Hepatocyte (in vitro differentiated cells): ENCODE results near the gene TMOD2. TPM values are rescaled to one million over a fixed set of nuclear protein-coding genes. Genes with fewer than 3 reads are reported as not detected.
"Not testable (repeated sequence)": the region's sequence is repeated elsewhere in the genome, so short reads cannot be mapped to it uniquely, and the experiment has no call there.

Experiments
- DNase-seq: peaks from one replicate; pipeline ENCODE4 v3.0.0-alpha.2; 2016; ENCODE audit warnings: low spot score
- H2AFZ ChIP-seq: fragments of 200-600 bp; sonication (generic); 2 replicates; pipeline ENCODE4 v1.6.0; 2016; ENCODE audit warnings: antibody characterized with exemption, mild to moderate bottlenecking
- H3K27ac ChIP-seq: fragments of 200-600 bp; sonication (generic); 2 replicates; pipeline ENCODE4 v1.5.1; 2016; ENCODE audit warnings: mild to moderate bottlenecking
- H3K27me3 ChIP-seq: fragments of 200-600 bp; sonication (generic); 2 replicates; pipeline ENCODE4 v1.6.1; 2016
- H3K36me3 ChIP-seq: fragments of 200-600 bp; sonication (generic); replicated peaks from 2 replicates; pipeline ENCODE4 v1.5.1; 2016; ENCODE audit warnings: low read depth; ENCODE audit not compliant: insufficient read depth
- H3K4me1 ChIP-seq: fragments of 200-600 bp; sonication (generic); 2 replicates; pipeline ENCODE4 v1.5.1; 2016; ENCODE audit warnings: mild to moderate bottlenecking, moderate library complexity; ENCODE audit not compliant: insufficient read depth
- H3K4me2 ChIP-seq: fragments of 200-600 bp; sonication (generic); 2 replicates; pipeline ENCODE4 v1.6.0; 2016
- H3K4me3 ChIP-seq: fragments of 200-600 bp; sonication (generic); 2 replicates; pipeline ENCODE4 v1.5.1; 2016; ENCODE audit warnings: mild to moderate bottlenecking
- H3K79me2 ChIP-seq: fragments of 200-600 bp; sonication (generic); 2 replicates; pipeline ENCODE4 v1.6.0; 2017; ENCODE audit warnings: mild to moderate bottlenecking
- H3K9me2 ChIP-seq: fragments of 200-600 bp; sonication (generic); replicated peaks from 2 replicates; pipeline ENCODE4 v1.6.0; 2017; ENCODE audit warnings: mild to moderate bottlenecking; ENCODE audit not compliant: insufficient read depth
- H3K9me3 ChIP-seq: fragments of 200-600 bp; sonication (generic); 2 replicates; pipeline ENCODE4 v1.5.1; 2016; ENCODE audit warnings: low read depth, mild to moderate bottlenecking
- H4K20me1 ChIP-seq: fragments of 200-600 bp; sonication (generic); 2 replicates; pipeline ENCODE4 v1.6.0; 2016; ENCODE audit warnings: mild to moderate bottlenecking; ENCODE audit not compliant: insufficient read depth, poor library complexity, severe bottlenecking
- CTCF ChIP-seq: fragments of 200-600 bp; sonication (generic); IDR thresholded peaks from 2 replicates; pipeline ENCODE4 v1.5.1; 2016; ENCODE audit warnings: antibody characterized with exemption, mild to moderate bottlenecking; ENCODE audit not compliant: poor library complexity
- EZH2 ChIP-seq: fragments of 200-600 bp; sonication (generic); IDR thresholded peaks from 2 replicates; pipeline ENCODE4 v1.6.1; 2016; ENCODE audit warnings: antibody characterized with exemption, mild to moderate bottlenecking, borderline replicate concordance
- EZH2phosphoT487 ChIP-seq: fragments of 200-600 bp; sonication (generic); IDR thresholded peaks from one replicate; pipeline ENCODE4 v1.6.1; 2018; ENCODE audit warnings: antibody characterized with exemption, mild to moderate bottlenecking, low read depth, moderate library complexity; ENCODE audit not compliant: unreplicated experiment, severe bottlenecking
- WGBS: methylation state at CpG from one replicate; pipeline ENCODE4 v1.1.6; 2016; ENCODE audit warnings: low lambda C conversion rate; ENCODE audit errors: missing lambda C conversion rate; 5-methylcytosine and 5-hydroxymethylcytosine counted together
- polyA plus RNA-seq: library from polyadenylated mRNA; unstranded; fragments of >200 nt; fragmentation: Nextera tagmentation; extraction: Ambion mirVana; gene quantifications from 2 replicates; pipeline ENCODE4 v1.2.1, GENCODE V29; 2016
- total RNA-seq: library from RNA; depleted of rRNA; stranded (reverse); fragments of >200 nt; gene quantifications from 2 replicates; pipeline ENCODE4 v1.2.3, GENCODE V29; 2014

TMOD2 gene
- total and polyA plus RNA-seq, 2 experiments from 2014 or later: 1.7 to 2.9 TPM

DNA sequence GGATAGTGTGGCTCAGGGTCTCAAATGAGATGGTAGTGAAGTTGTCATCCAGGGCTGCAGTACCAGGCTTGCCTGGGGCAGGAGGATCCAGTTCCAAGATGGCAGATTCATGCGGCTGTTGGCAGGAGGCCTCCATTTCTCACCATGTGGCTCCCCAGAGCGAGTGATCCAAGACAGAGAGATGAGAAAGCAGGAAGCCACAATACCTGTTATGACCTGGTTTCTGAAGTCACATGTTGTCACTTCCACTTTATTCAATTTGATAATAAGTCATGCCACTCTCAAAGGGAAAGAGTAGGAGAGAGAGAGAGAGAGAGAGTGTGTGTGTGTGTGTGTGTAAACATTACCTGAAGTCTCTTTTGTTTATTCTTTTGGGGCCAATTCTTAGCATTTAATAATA, 30.1 kb downstream of the TMOD2 start:
- no peak for DNase-seq
- Histone ChIP-seq H3K4me3 (no peak overlapping the region), H3K9me3 (no peaks in the 10 kb centered on the region), H4K20me1 (no peaks in the 10 kb centered on the region), H3K27ac (no peak overlapping the region), H3K79me2 (no peaks in the 10 kb centered on the region), H3K27me3 (no peaks in the 10 kb centered on the region), H3K36me3 (no peaks in the 10 kb centered on the region), H2AFZ (no peak overlapping the region), H3K9me2 (no peaks in the 10 kb centered on the region), H3K4me2 (no peak overlapping the region), H3K4me1 (no peaks in the 10 kb centered on the region)
- 89% methylated on average over 2 of the region's 2 CpGs for WGBS
- TF ChIP-seq EZH2: no peak
- TF ChIP-seq CTCF: no peak
- TF ChIP-seq EZH2phosphoT487: no peak

DNA sequence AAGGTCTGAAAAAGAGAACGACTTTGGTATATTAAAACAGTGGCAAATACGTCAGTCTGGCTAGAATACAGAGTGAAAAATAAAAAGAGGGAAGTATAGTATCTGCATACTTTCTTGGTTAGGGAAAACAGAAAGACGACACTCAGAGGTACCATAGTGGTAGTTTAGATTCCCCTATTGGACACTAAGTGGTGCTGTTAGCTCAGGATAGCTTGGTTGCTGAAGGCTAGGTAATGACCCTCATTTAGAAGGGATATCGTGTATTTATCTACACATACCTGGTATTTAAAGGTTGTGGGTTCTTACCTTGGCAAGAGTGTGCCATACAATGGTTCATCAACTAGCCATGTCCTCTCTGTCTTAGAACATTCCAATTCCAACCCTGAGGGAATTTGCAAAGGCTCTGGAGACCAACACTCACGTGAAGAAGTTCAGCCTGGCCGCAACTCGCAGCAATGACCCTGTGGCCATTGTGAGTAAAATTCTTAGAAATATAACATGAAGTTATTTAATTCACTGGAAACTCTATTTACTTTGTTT, 31.0 kb downstream of the TMOD2 start:
- no peaks in the 10 kb centered on the region for H3K9me3 ChIP-seq
- H3K79me2 ChIP-seq: no peaks in the 10 kb centered on the region
- H3K36me3 ChIP-seq: no peaks in the 10 kb centered on the region
- WGBS: 81% methylated on average over 7 of the region's 7 CpGs
- H2AFZ ChIP-seq: no peak overlapping the region
- H3K27me3 ChIP-seq: no peaks in the 10 kb centered on the region
- peak; percentile 15 for DNase-seq
- TF ChIP-seq EZH2phosphoT487 (no peak), CTCF (peak; percentile 21)
- H3K4me2 ChIP-seq: no peak overlapping the region
- no peaks in the 10 kb centered on the region for H4K20me1 ChIP-seq
- no peak overlapping the region for H3K4me3 ChIP-seq
- no peak overlapping the region for H3K27ac ChIP-seq
- H3K9me2 ChIP-seq: no peaks in the 10 kb centered on the region
- H3K4me1 ChIP-seq: no peaks in the 10 kb centered on the region

DNA sequence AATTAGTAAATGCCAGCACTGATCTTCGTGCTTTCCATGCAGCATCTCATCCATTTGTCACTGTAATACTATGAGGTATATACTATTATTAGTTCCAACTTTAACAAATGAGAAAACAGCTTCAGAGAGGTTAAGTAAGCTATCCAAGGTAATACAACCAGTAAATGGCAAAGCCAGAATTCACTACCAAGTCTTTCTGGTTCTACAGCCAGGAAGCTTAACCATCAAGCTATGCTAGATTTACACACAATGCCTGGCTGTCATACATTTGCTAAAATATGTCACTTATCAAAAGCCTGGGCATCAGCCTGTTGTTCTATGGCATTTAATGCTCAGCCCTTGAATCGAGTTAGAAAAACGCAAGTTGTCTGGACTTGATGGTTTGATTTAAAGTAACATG, 32.6 kb downstream of the TMOD2 start:
- no peak overlapping the region for H3K4me3 ChIP-seq
- no peak for TF ChIP-seq EZH2phosphoT487
- TF ChIP-seq CTCF: no peak
- no peak for TF ChIP-seq EZH2
- H3K4me2 ChIP-seq: no peak overlapping the region
- H4K20me1 ChIP-seq: no peaks in the 10 kb centered on the region
- 86% methylated on average over 3 of the region's 3 CpGs for WGBS
- no peaks in the 10 kb centered on the region for H3K9me2 ChIP-seq
- no peaks in the 10 kb centered on the region for H3K9me3 ChIP-seq
- H3K27me3 ChIP-seq: no peaks in the 10 kb centered on the region
- no peak for DNase-seq
- no peak overlapping the region for H3K27ac ChIP-seq
- H3K4me1 ChIP-seq: no peaks in the 10 kb centered on the region
- H2AFZ ChIP-seq: no peak overlapping the region
- no peaks in the 10 kb centered on the region for H3K36me3 ChIP-seq
- no peaks in the 10 kb centered on the region for H3K79me2 ChIP-seq

DNA sequence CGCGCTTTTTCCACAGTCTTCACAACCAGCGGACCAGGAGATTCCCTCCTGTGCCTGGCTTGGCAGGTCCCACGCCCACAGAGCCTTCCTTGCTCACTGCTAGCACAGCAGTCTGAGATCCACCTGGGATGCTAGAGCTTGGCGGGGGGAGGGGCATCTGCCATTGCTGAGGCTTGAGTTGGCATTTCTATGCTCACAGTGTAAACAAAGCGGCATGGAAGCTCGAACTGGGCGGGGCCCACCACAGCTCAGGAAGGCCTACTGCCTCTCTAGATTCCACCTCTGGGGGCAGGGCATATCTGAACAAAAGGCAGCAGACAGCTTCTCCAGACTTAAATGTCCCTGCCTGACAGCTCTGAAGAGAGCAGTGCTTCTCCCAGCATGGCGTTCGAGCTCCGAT, 35.7 kb downstream of the TMOD2 start:
- not testable (repeated sequence) for H4K20me1 ChIP-seq, H3K4me1 ChIP-seq, H3K4me2 ChIP-seq, H3K4me3 ChIP-seq, H3K27me3 ChIP-seq, H3K36me3 ChIP-seq, H3K9me2 ChIP-seq, H3K79me2 ChIP-seq, H3K9me3 ChIP-seq, H2AFZ ChIP-seq, H3K27ac ChIP-seq, DNase-seq
- WGBS: 85% methylated on average over 11 of the region's 11 CpGs

DNA sequence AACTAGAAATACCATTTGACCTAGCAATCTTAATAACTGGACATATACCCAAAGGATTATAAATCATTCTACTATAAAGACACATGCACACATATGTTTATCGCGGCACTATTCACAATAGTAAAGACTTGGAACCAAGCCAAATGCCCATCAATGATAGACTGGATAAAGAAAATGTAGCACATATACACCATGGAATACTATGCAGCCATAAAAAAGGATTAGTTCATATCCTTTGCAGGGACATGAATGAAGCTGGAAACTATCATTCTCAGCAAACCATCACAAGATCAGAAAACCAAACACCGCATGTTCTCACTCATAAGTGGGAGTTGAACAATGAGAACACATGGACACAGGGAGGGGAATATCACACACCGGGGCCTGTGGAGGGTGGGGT, 41.1 kb downstream of the TMOD2 start:
- H3K27me3 ChIP-seq, H3K79me2 ChIP-seq, H3K4me1 ChIP-seq, H3K9me3 ChIP-seq, H3K36me3 ChIP-seq, H4K20me1 ChIP-seq, DNase-seq, H3K4me3 ChIP-seq, H3K9me2 ChIP-seq, H3K27ac ChIP-seq, H3K4me2 ChIP-seq, H2AFZ ChIP-seq: not testable (repeated sequence)
- 95% methylated on average over 4 of the region's 4 CpGs for WGBS
